Fibroblast of the aortic adventitia (primary cell): ENCODE measurements around the gene ABCA1. TPM values are rescaled to one million over a fixed set of nuclear protein-coding genes. Genes with fewer than 3 reads are reported as not detected.

Experiments used
- DNase-seq: peaks from one replicate; pipeline ENCODE4 v3.0.0-alpha.2; 2010; ENCODE audit warnings: low read depth
- H3K4me3 ChIP-seq: 2 replicates; pipeline ENCODE4 v1.5.1; 2011; ENCODE audit warnings: low read depth, mild to moderate bottlenecking, control low read depth, low read length, moderate library complexity
- CTCF ChIP-seq: IDR thresholded peaks from 2 replicates; pipeline ENCODE4 v1.5.1; 2011; ENCODE audit warnings: mild to moderate bottlenecking, low read length, control low read depth, inconsistent platforms; ENCODE audit not compliant: insufficient read depth
- total RNA-seq: library from RNA; depleted of rRNA; stranded (reverse); fragments of >200 nt; gene quantifications from 2 replicates; pipeline ENCODE4 v1.2.3, GENCODE V29; 2012; ENCODE audit warnings: low replicate concordance

ABCA1 gene
- total RNA-seq, 1 donor = 40.1 TPM

GRCh38 chr9:104850786-104851545 lies 77.0 kb downstream of the ABCA1 start:
- no peak overlapping the region for H3K4me3 ChIP-seq
- DNase-seq = peak; percentile 49
- TF ChIP-seq CTCF = no peak

DNA sequence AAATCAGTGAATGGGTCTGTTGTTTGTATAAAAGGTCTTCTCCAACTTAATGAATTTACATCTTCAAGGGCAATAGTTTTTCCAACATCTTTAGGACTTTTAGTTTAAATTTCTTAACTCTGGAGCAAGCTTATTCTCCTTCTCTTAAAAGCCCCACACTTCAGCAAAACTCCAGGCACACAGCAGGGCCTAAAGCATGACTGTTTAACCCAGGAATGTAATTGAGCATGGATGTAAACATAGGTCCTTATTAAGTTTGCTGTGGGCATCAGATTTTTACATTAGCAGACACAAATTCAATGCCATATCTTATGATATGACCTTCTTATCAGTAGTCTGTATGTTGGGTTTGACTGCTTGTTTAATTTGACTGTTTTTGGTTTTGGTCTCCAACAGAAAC lies 78.9 kb downstream of the ABCA1 start:
- no peak for TF ChIP-seq CTCF
- DNase-seq = peak; percentile 27
- no peak overlapping the region for H3K4me3 ChIP-seq

DNA sequence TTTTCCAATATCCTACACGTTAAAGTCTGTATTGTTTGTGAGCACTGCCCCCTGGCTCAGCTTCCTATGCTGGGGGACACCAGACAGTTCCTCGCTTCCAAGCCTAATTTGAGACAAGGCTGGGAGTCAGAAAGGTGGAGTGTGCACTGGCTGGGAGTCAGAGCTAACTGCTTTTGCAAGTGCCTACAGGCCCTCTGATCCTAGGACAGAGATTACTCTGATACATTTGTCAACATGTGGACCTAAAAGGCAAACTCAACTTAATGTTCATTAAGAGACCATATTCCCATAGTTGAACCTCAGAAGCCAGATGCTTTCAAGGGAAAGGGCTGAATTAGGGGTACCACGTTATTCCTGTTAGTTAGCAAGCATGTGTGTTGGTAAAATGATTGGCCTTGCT lies 83.2 kb downstream of the ABCA1 start:
- no peak for DNase-seq
- no peak for TF ChIP-seq CTCF
- no peak overlapping the region for H3K4me3 ChIP-seq

GRCh38 chr9:104843644-104844240 lies 84.2 kb downstream of the ABCA1 start:
- TF ChIP-seq CTCF = no peak
- H3K4me3 ChIP-seq = no peak overlapping the region
- DNase-seq = peak; percentile 32

- DNase-seq = no peak
- no peak overlapping the region for H3K4me3 ChIP-seq
- no peak for TF ChIP-seq CTCF
These were observed 85.3 kb downstream of the ABCA1 start for GRCh38 chr9:104842698-104843097.

DNA sequence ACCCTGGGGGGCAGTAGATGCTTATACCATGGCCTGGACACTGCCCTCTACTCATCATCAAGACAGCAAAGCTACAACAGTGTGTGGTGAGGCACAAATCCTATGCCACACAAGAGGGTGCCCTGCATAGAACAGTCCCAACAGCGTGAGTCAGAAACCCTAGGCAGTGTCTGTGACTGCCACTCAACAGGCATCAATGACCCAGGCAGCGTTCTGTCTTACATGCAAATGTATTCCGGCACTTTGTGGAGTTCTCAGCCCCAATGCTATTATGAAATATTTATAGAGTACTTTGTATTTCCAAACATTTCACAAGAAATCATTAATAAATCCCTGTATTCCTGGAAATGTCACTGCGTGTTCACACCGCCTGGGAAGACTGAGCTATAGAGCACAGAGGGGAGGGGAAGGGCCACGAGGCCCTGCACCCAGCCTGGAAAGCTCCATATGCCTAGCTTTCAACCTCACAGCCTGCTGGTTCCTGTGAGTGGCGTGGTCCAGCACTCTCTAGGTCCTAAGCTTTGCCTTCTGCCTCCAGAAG lies 86.3 kb downstream of the ABCA1 start:
- no peak for TF ChIP-seq CTCF
- no peak for DNase-seq
- no peak overlapping the region for H3K4me3 ChIP-seq
